Sigmoid colon (tissue), 4 donors: Measurements from ENCODE around the gene ARL14.

Experiments
- CTCF ChIP-seq, 4 experiments: fragments of 450-650 bp in 3 of 4; fragments of 200-600 bp in 1 of 4; IDR thresholded peaks; one replicate each; pipeline ENCODE4 v1.5.1; 2016 to 2019; ENCODE audit warnings: antibody characterized with exemption in 4 of 4, mild to moderate bottlenecking in 3 of 4, moderate library complexity in 2 of 4
- POLR2A ChIP-seq, 2 donors: fragments of 450-650 bp; IDR thresholded peaks; one replicate each; pipeline ENCODE4 v1.6.1; 2016; ENCODE audit warnings: antibody characterized with exemption in 2 of 2, mild to moderate bottlenecking in 2 of 2, moderate library complexity in 2 of 2
- POLR2AphosphoS5 ChIP-seq, 4 donors: sonication (generic); formaldehyde crosslinking; IDR thresholded peaks; one replicate each; pipeline ENCODE4 v1.6.1; 2017; ENCODE audit warnings: antibody characterized with exemption in 4 of 4

DNA sequence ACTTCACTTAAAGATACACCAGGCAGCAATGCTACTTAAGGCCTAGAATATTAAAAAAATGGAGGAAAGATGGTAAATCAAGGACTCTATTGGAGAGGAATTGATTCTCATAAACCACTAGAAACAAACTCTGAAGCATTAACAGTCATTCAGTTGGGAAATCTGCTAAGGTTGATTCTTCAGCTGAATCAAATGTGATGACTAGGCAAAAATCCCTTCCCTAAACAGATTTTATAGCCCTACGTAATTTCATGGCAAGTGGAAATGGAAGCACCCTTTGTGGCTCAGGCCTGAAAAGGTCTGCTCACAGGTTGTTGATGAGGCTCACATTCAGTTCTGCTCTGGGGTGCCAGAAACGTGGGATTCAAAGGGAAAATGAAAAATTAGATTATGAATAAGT lies 38.8 kb upstream of the ARL14 start:
- TF ChIP-seq CTCF (IDR thresholded peaks at IDR 0.05) = no peak
- TF ChIP-seq POLR2AphosphoS5 (IDR thresholded peaks at IDR 0.05) = no peak
- TF ChIP-seq POLR2A (IDR thresholded peaks at IDR 0.05) = no peak
